RWPE1 (cell line): Measurements from ENCODE around the gene NANOS2.

ENCODE experiments used
- CTCF ChIA-PET: fragments of 350-600 bp; sonication (Branson Sonifier 250); formaldehyde crosslinking; extraction: SDS; loops from one replicate; lab custom pipeline; 2021; lab: Yijun Ruan, JAX
- POLR2A ChIA-PET: fragments of 400-600 bp; formaldehyde crosslinking; extraction: SDS; loops from one replicate; lab custom pipeline; 2020; ENCODE audit warnings: antibody characterized with exemption; ENCODE audit not compliant: low non-redundant PET; lab: Yijun Ruan, JAX
- DNase-seq: peaks from one replicate; pipeline ENCODE4 v3.0.0; 2012; ENCODE audit warnings: low spot score
- H3K27ac ChIP-seq: fragments of 450-650 bp; 2 replicates; pipeline ENCODE4 v1.5.1; 2017
- TF ChIP-seq, protein P1 (sequence below): fragments of 450-650 bp; conservative IDR thresholded peaks from 2 replicates; pipeline ENCODE4 v1.5.1; 2017; ENCODE audit warnings: low read depth, mild to moderate bottlenecking

The NANOS2 gene

DNA sequence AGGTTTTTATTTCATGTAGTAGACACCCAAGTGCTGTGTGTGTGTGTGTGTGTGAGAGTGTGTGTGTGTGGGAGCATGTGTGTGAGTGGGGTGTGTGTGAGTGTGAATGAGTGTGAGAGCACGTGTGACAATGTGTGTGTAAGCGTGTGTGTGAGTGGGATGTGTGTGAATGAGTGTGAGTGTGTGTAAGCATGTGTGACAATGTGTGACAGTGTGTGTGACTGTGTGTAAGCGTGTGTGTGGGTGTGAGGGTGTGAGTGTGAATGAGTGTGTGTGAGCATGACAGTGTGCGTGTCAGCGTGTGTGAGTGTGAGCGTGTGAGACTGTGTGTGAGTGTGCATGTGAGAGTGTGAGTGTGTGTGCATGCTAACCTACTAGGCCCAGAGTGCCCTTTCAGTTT, 43.7 kb upstream of the NANOS2 start:
- CTCF ChIA-PET: no interaction called here
- POLR2A ChIA-PET: interaction anchor here (0.6 kb wide), 1 partner anchor 9 kb away, joined by 5 read pairs; no protein-coding TSS in a partner anchor
- TF ChIP-seq, protein P1, sequence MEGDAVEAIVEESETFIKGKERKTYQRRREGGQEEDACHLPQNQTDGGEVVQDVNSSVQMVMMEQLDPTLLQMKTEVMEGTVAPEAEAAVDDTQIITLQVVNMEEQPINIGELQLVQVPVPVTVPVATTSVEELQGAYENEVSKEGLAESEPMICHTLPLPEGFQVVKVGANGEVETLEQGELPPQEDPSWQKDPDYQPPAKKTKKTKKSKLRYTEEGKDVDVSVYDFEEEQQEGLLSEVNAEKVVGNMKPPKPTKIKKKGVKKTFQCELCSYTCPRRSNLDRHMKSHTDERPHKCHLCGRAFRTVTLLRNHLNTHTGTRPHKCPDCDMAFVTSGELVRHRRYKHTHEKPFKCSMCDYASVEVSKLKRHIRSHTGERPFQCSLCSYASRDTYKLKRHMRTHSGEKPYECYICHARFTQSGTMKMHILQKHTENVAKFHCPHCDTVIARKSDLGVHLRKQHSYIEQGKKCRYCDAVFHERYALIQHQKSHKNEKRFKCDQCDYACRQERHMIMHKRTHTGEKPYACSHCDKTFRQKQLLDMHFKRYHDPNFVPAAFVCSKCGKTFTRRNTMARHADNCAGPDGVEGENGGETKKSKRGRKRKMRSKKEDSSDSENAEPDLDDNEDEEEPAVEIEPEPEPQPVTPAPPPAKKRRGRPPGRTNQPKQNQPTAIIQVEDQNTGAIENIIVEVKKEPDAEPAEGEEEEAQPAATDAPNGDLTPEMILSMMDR: no peak

GRCh38 chr19:45955905-45956608, 41.5 kb upstream of the NANOS2 start:
- H3K27ac ChIP-seq: peak overlapping the region; percentile 28; the same call in 1 of the 2 replicates
- TF ChIP-seq, protein P1: no peak
- CTCF ChIA-PET: no interaction called here
- peak; percentile 52 for DNase-seq
- POLR2A ChIA-PET: no interaction called here

More for the DNA sequence above, 43.7 kb upstream of the NANOS2 start:
- no peak overlapping the region for H3K27ac ChIP-seq
- no peak for DNase-seq

DNA sequence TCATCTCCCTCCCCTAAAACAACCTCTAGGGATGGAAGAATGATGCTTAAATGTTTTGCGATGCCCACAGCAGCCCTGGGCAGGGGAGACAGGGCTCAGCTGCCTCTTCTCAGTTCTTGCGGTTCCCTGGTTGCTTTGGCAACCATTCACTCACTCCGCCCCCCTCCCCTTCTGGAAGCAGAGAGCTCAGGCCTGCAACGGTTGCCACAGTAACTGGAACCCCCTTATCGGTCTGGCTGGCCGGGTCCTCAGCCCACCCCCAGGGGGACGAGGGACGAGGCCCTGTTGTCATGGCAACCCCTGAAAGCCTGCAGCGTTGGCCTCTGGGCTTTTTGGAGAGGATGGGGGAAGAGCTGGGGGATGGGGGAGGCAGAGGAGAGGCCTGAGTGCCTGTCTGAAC, 39.6 kb upstream of the NANOS2 start:
- CTCF ChIA-PET: no interaction called here
- POLR2A ChIA-PET: no interaction called here
- no peak for DNase-seq
- H3K27ac ChIP-seq: no peak overlapping the region
- TF ChIP-seq, protein P1: no peak

DNA sequence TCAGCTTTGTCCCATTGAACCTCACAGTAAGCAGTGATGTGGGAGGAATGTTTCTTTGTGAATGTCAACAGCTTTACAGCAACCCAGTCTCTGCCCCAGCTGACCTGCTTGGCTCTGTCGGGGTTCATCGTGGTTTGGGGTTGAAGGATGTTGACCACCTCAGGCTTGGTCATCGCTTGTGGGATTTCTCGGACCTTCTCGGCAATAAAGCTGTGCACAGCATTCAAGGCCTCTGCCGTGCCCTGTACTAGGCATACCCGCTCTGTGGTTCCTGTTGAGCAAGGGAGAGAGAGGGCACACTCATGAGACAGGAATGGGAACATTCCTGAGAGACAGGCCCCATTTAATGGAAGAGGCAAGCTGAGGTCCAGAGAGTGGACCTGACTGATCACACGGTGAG, 39.1 kb upstream of the NANOS2 start:
- ChIA-PET POLR2A (no interaction called here), CTCF (no interaction called here)
- no peak for DNase-seq
- H3K27ac ChIP-seq: no peak overlapping the region
- TF ChIP-seq, protein P1: no peak

DNA sequence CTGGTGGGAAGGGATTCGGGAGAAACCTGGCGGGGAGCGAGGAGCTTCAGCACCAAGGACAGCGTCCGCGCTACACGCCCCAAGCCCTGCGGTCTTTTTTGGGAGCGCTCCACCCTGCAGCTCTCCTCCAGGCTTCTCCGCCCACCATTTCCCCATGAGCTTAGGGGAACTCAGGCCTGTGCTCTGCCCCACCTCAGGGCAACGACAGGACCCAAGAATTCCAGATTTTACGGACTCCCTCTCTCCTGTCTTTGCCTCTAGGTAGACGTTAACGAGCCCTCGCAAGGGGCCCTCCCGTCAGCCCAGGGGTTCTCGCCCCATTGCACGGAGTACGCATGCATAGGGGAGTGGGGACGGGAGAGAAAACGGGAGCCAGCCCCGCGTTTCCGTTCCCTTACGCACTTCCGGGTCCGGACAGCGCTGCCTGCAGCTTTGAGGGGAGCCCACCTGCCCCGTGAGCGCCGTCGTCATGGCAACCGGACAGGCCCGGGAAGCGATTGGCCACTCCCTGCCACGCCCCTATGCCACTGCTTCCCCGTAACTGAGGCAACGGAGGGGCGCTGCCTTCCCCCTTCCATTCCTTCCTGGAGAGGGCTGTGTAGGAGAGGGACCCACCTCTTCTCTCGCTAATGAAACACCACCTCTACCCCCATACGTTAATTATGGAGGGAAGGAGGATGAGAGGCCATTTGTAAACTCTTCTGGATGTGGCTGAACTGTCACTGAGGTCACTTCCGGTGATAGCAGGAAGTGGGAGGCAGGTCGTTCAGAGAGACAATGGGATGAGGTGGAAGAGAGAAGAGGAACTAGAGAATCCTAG, 38.3 kb upstream of the NANOS2 start:
- ChIA-PET CTCF (no interaction called here), POLR2A (interaction anchor here (0.7 kb wide), 1 partner anchor 58 kb away, joined by 3 read pairs; no protein-coding TSS in a partner anchor)
- TF ChIP-seq, protein P1: no peak
- H3K27ac ChIP-seq: no peak overlapping the region
- DNase-seq: peak; percentile 71

DNA sequence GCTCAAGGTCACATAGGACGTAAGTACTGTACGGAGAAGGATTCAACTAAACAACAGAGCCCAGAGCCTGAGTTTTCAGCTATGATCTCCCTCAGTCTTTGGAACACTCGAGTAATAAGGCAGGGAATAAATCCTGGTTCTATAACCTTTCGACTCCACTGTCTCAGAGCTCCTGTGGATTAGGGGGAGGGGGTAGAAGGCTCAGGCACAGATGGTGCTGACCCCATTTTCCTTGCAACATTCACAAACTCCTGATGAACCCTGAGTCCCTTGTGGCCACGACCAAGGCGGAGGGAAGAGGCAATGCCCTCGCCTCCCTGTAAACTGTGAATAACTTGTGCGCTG, 37.7 kb upstream of the NANOS2 start:
- TF ChIP-seq, protein P1: no peak
- no peak overlapping the region for H3K27ac ChIP-seq
- DNase-seq: no peak
- ChIA-PET POLR2A (interaction anchor here (0.7 kb wide), 1 partner anchor 57 kb away, joined by 3 read pairs; no protein-coding TSS in a partner anchor), CTCF (no interaction called here)
